ENCODE measurements around the gene CD274. TPM values are rescaled to one million over a fixed set of nuclear protein-coding genes. Genes with fewer than 3 reads are reported as not detected.

The CD274 gene
- total RNA-seq, 1 donor, result 1.1 TPM

DNA sequence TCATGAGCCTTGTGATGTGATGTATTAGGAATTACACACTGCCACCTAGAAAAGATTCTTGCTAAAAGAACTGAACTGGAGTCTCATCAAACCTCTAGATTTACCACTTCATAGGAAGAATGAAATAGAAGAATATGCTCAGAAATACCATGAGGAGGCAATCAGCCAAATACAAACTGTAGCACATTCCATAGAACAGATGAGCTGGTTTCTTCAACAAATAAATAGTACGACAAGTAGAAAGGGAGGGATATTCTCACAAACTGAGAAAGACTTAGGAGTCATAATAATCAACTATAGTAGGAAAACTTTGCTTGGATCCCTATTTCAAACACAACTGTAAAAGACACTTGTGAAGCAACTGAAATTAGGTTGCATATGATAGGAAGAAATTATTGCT, 28.1 kb upstream of the CD274 start:
- no peak for TF ChIP-seq CTCF (IDR thresholded peaks at IDR 0.05; ENCODE audit: insufficient read depth, low read length)
- H3K4me3 ChIP-seq (ENCODE audit: low read depth, low read length), result no peak overlapping the region
- DNase-seq (ENCODE audit: low read depth), result no peak

DNA sequence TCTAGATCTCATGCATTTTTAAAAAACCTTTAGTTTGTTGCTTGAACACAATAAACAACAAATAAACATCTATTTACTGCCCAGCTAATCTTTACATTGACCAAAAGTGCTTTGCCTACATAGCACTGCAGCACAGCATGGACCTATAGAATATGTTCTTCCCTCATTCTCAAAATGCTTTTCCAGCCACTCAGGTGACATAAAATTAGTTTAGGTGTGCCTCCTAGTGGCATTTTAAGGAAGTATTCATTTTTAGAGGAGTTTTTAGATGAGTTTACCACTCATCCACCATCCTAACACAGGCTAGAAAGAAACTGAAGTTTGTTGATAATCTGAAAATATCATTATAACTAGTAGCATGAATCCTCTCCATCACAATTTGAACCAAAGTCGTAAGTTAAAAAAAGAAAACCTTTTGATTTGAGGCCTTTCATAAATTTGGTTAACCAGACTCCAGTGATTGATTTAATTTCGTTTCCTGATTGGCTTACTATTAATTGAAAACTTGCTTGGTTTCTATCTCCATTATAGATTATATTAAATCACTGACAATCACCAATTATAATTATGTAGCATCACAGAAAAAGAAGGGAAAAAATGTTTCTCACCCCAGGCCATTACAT, 25.2 kb upstream of the CD274 start:
- no peak overlapping the region for H3K4me3 ChIP-seq (ENCODE audit: low read depth, low read length)
- DNase-seq (ENCODE audit: low read depth), result peak; percentile 23
- TF ChIP-seq CTCF (IDR thresholded peaks at IDR 0.05; ENCODE audit: insufficient read depth, low read length), result peak; percentile 33

- no peak for TF ChIP-seq CTCF (IDR thresholded peaks at IDR 0.05; ENCODE audit: insufficient read depth, low read length)
- no peak overlapping the region for H3K4me3 ChIP-seq (ENCODE audit: low read depth, low read length)
These were observed 23.3 kb upstream of the CD274 start for GRCh38 chr9:5427005-5427404.

DNA sequence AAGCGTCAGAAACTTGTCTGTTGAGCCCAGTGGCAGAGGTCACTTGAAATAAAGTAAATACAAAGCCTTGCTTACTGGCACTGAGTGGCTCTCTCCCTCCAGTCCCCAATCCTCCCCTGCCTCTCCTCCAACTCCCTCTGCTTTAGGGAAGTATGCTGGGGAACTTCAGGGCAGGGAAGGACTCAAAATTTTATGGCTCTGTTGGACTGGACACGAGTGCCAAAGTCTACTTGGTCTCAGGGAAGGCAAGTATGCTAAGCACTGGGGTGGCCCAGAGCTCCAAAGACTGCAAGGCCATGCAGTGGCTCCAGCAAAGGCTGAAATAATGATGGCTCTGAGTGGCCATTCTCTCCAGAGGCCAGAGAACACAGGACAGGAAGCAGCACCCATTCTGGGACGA, 22.2 kb upstream of the CD274 start:
- TF ChIP-seq CTCF (IDR thresholded peaks at IDR 0.05; ENCODE audit: insufficient read depth, low read length), result no peak
- DNase-seq (ENCODE audit: low read depth), result no peak
- H3K4me3 ChIP-seq (ENCODE audit: low read depth, low read length), result no peak overlapping the region

More at GRCh38 chr9:5427005-5427404, 23.3 kb upstream of the CD274 start:
- DNase-seq (ENCODE audit: low read depth), result no peak

GRCh38 chr9:5428794-5429528, 21.4 kb upstream of the CD274 start:
- H3K4me3 ChIP-seq (ENCODE audit: low read depth, low read length), result no peak overlapping the region
- TF ChIP-seq CTCF (IDR thresholded peaks at IDR 0.05; ENCODE audit: insufficient read depth, low read length), result no peak
- no peak for DNase-seq (ENCODE audit: low read depth)

GRCh38 chr9:5429873-5430564, 20.3 kb upstream of the CD274 start:
- TF ChIP-seq CTCF (IDR thresholded peaks at IDR 0.05; ENCODE audit: insufficient read depth, low read length), result no peak
- no peak overlapping the region for H3K4me3 ChIP-seq (ENCODE audit: low read depth, low read length)
- no peak for DNase-seq (ENCODE audit: low read depth)
